Measurements from ENCODE around the gene XPO6. TPM values are rescaled to one million over a fixed set of nuclear protein-coding genes. Genes with fewer than 3 reads are reported as not detected.

Gene XPO6
- total RNA-seq, 1 donor from 2014 or later = 82.9 TPM

DNA sequence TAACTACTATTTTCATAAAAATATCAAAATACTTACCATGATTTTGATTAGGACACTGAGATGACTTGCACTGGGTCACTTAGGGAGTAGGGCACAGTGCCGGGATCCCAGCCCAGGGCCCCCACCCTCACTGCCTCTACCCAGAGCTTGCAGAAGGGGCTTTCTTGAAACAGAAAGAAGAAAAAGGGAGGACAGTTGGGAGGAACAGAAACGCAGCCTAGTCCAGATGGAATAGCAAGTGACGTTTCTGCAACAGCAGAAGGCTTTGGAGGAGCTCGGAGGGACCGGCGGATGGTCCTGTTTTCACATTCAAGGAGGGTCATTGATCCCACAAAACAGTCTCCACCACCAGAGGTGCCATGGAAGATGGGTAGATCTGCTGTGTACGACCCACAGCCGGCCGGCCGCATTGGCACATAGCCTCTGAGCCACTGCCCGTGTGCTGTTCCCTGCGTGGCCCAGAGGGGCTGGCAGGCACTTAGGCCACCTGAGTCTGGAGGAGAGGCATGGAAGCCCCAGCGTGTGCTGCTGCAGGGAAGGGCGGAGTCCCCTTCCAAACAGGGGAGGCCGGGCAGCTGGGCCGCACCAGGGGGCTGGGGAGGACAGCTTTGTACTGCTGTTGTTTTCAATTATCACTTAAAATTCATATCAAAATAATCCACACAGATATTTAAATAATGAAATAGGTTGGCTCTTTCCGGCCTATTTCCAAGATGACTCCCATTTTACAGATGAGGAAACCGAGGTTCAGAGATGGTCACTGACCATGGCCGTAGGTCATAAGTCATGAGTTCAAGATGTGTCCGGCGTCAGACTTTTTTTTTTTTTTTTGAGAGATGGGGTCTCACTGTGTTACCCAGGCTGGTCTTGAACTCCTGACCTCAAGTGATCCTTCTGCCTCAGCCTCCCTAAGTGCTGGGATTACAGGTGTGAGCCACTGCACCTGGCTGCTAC is 125.3 kb downstream of the XPO6 start:
- H3K9me3 Mint-ChIP-seq (ENCODE audit: low read depth) = no peaks in the 10 kb centered on the region
- H3K27me3 Mint-ChIP-seq = no peaks in the 10 kb centered on the region
- TF ChIP-seq, protein P1, sequence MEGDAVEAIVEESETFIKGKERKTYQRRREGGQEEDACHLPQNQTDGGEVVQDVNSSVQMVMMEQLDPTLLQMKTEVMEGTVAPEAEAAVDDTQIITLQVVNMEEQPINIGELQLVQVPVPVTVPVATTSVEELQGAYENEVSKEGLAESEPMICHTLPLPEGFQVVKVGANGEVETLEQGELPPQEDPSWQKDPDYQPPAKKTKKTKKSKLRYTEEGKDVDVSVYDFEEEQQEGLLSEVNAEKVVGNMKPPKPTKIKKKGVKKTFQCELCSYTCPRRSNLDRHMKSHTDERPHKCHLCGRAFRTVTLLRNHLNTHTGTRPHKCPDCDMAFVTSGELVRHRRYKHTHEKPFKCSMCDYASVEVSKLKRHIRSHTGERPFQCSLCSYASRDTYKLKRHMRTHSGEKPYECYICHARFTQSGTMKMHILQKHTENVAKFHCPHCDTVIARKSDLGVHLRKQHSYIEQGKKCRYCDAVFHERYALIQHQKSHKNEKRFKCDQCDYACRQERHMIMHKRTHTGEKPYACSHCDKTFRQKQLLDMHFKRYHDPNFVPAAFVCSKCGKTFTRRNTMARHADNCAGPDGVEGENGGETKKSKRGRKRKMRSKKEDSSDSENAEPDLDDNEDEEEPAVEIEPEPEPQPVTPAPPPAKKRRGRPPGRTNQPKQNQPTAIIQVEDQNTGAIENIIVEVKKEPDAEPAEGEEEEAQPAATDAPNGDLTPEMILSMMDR (IDR thresholded peaks at IDR 0.05; ENCODE audit: unreplicated experiment) = no peak
- no peaks in the 10 kb centered on the region for H3K4me1 Mint-ChIP-seq (ENCODE audit: low read depth)
- DNase-seq (ENCODE audit: low spot score, unreplicated experiment) = no peak
- H3K27ac Mint-ChIP-seq = no peak overlapping the region
- H3K4me3 Mint-ChIP-seq (ENCODE audit: low read depth) = no peak overlapping the region
- no peaks in the 10 kb centered on the region for H3K36me3 Mint-ChIP-seq (ENCODE audit: insufficient read depth)

DNA sequence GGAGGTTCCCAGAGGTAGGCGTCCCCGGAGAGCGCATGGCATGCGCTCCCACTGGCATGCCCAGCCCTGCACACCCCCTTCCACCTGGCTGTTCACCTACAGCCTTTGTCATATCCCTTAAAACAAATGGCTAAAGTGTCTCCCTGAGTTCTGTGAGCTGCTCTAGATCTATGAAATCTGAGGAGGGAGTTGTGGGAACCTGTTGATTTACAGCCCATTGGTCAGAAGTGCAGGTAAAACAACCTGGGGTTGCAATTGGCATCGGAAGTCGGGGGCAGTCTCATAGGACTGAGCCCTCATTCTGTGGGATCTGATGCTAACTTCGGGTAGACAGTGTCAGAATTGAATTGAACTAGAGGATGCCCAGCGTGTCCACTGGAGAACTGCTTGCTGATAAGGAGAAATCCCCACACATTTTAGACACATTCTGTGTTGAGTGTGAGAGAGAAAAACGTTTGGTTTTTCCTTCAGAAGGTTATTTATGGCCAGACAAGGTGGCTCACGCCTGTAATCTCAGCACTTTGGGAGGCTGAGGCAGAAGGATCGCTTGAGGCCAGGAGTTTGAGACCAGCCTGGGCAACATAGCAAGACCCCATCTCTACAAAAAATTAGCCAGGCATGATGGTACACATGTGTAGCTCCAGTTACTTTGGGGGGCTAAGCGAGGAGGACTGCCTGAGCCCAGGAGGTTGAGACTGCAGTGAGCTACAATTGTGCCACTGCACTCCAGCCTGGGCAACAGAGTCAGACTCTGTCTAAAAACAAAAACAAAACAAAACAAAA is 126.2 kb downstream of the XPO6 start:
- Mint-ChIP-seq H3K27ac (no peak overlapping the region), H3K9me3 (ENCODE audit: low read depth) (no peaks in the 10 kb centered on the region)

DNA sequence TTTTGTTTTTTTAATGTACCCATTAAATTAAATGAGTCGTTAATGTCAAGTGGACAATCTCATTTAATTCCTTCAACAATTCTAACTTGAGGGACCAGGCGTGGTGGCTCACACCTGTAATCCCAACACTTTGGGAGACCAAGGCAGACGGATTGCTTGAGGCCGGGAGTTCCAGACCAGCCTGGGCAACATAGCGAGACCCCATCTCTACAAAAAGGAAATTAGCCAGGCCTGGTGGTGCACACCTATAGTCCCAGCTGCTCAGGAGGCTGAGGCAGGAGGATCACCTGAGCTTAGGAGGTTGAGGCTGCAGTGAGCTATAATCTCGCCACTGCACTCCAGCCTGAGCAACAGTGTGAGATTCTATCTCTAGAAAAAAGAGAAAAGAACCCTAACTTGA is 127.6 kb downstream of the XPO6 start:
- Mint-ChIP-seq H3K27me3 (no peaks in the 10 kb centered on the region), H3K36me3 (ENCODE audit: insufficient read depth) (no peaks in the 10 kb centered on the region), H3K27ac (no peak overlapping the region), H3K4me1 (ENCODE audit: low read depth) (no peaks in the 10 kb centered on the region), H3K4me3 (ENCODE audit: low read depth) (no peak overlapping the region), H3K9me3 (ENCODE audit: low read depth) (no peaks in the 10 kb centered on the region)
- TF ChIP-seq, protein P1 (IDR thresholded peaks at IDR 0.05; ENCODE audit: unreplicated experiment) = no peak
- DNase-seq (ENCODE audit: low spot score, unreplicated experiment) = no peak

More for the DNA sequence above, 126.2 kb downstream of the XPO6 start:
- DNase-seq (ENCODE audit: low spot score, unreplicated experiment) = no peak
- Mint-ChIP-seq H3K36me3 (ENCODE audit: insufficient read depth) (no peaks in the 10 kb centered on the region), H3K4me3 (ENCODE audit: low read depth) (no peak overlapping the region), H3K4me1 (ENCODE audit: low read depth) (no peaks in the 10 kb centered on the region), H3K27me3 (no peaks in the 10 kb centered on the region)
- TF ChIP-seq, protein P1 (IDR thresholded peaks at IDR 0.05; ENCODE audit: unreplicated experiment) = no peak

DNA sequence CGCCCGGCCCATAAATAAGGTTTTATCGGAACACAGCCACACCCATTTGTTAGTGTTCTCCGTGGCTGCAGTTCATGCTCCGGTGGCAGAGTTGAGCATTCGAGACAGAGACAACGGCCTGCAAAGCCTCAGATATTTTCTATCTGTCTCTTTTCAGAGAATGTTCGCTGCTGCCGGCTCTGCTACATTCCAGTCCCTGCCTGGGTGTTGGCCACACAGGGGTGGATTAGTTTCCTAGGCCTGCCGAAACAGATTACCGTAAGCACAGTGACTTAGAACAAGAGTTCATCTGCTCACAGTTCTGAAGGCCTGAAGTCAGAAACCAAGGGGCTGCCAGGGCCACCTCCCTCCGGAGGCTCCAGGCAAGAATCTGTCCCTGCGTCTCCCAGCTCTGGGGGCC is 129.1 kb downstream of the XPO6 start:
- no peaks in the 10 kb centered on the region for H3K9me3 Mint-ChIP-seq (ENCODE audit: low read depth)
- H3K27ac Mint-ChIP-seq = no peak overlapping the region
- H3K4me1 Mint-ChIP-seq (ENCODE audit: low read depth) = no peaks in the 10 kb centered on the region
- H3K27me3 Mint-ChIP-seq = no peaks in the 10 kb centered on the region
- H3K4me3 Mint-ChIP-seq (ENCODE audit: low read depth) = no peak overlapping the region
- TF ChIP-seq, protein P1 (IDR thresholded peaks at IDR 0.05; ENCODE audit: unreplicated experiment) = no peak
- no peak for DNase-seq (ENCODE audit: low spot score, unreplicated experiment)
- H3K36me3 Mint-ChIP-seq (ENCODE audit: insufficient read depth) = no peaks in the 10 kb centered on the region

DNA sequence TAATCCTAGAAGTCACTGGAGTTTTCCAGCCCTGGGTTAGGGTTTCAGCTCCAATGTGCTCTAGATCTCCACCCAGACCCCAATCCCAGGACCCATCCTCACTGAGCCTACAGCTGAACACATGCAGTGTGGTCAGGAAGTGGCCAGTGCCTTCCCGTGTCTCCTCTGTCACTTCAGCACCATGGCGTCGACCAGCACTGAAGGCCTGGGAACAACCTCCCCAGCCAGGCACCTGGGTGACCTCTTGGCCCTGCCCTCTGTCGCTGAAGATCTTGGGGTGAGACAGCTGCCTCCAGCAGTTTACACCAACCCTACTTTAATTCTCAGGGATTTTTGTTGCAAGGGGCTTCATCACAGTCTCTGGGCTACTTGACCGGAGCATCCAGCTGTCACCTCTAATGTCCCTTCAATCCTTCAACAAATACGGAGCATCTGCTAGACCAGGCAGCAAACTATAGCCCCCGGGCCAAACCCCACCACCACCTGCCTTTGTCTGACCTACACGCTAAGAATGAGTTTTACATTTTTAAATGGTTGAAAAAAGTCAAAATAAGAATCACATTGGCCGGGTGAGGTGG is 130.3 kb downstream of the XPO6 start:
- peak overlapping the region; percentile 23 for H3K27ac Mint-ChIP-seq

More for the DNA sequence above, 130.3 kb downstream of the XPO6 start:
- H3K27me3 Mint-ChIP-seq = no peaks in the 10 kb centered on the region
- no peaks in the 10 kb centered on the region for H3K9me3 Mint-ChIP-seq (ENCODE audit: low read depth)
- H3K4me1 Mint-ChIP-seq (ENCODE audit: low read depth) = no peaks in the 10 kb centered on the region
- H3K4me3 Mint-ChIP-seq (ENCODE audit: low read depth) = no peak overlapping the region
- H3K36me3 Mint-ChIP-seq (ENCODE audit: insufficient read depth) = no peaks in the 10 kb centered on the region
- TF ChIP-seq, protein P1 (IDR thresholded peaks at IDR 0.05; ENCODE audit: unreplicated experiment) = no peak
- no peak for DNase-seq (ENCODE audit: low spot score, unreplicated experiment)
